ENCODE results near the gene XCR1. TPM values are rescaled to one million over a fixed set of nuclear protein-coding genes. Genes with fewer than 3 reads are reported as not detected.

The XCR1 gene
- total RNA-seq, 1 experiment from 2014 or later, result 0.02 TPM

- TF ChIP-seq PRDM15 (CRISPR knock-in tag; IDR thresholded peaks at IDR 0.05), result no peak
- TF ChIP-seq ZNF671 (CRISPR knock-in tag; IDR thresholded peaks at IDR 0.05), result no peak
Measured at GRCh38 chr3:45984331-45985312, 42.7 kb downstream of the XCR1 start (continued).

- no peaks in the 10 kb centered on the region for H3K9me3 Mint-ChIP-seq
- H3K27me3 Mint-ChIP-seq (ENCODE audit: low read depth), result no peaks in the 10 kb centered on the region
- ATAC-seq, result no peak
- H3K27ac Mint-ChIP-seq, result no peak overlapping the region
- no peak overlapping the region for H3K4me3 Mint-ChIP-seq
- ChIA-PET POLR2A (no interaction called here), CTCF (no interaction called here)
- peaks cover 14% of the 10 kb centered on the region for H3K4me1 Mint-ChIP-seq
- DNase-seq (ENCODE audit: low spot score), result no peak
- TF ChIP-seq ATF3 (CRISPR knock-in tag; conservative IDR thresholded peaks at IDR 0.05) (no peak), HMGA2 (CRISPR knock-in tag; IDR thresholded peaks at IDR 0.05) (no peak), KAT7 (CRISPR knock-in tag; IDR thresholded peaks at IDR 0.05; ENCODE audit: borderline replicate concordance) (no peak), FOXK1 (CRISPR knock-in tag; IDR thresholded peaks at IDR 0.05) (no peak), GRHL2 (CRISPR knock-in tag; IDR thresholded peaks at IDR 0.05; ENCODE audit: insufficient replicate concordance, severe bottlenecking) (no peak), GTF2I (CRISPR knock-in tag; conservative IDR thresholded peaks at IDR 0.05) (no peak), PREB (CRISPR knock-in tag; IDR thresholded peaks at IDR 0.05; ENCODE audit: borderline replicate concordance) (no peak), ZNF396 (CRISPR knock-in tag; IDR thresholded peaks at IDR 0.05; ENCODE audit: borderline replicate concordance) (no peak), NFYB (CRISPR knock-in tag; conservative IDR thresholded peaks at IDR 0.05; ENCODE audit: low read depth) (no peak)
- H3K36me3 Mint-ChIP-seq, result peaks cover 49% of the 10 kb centered on the region
Measured at GRCh38 chr3:45983770-45984169, 43.5 kb downstream of the XCR1 start.

- DNase-seq (ENCODE audit: low spot score), result no peak
- Mint-ChIP-seq H3K9me3 (no peaks in the 10 kb centered on the region), H3K27me3 (ENCODE audit: low read depth) (no peaks in the 10 kb centered on the region), H3K4me3 (no peak overlapping the region), H3K4me1 (no peaks in the 10 kb centered on the region), H3K36me3 (peaks cover 64% of the 10 kb centered on the region), H3K27ac (no peak overlapping the region)
- ChIA-PET CTCF (interaction anchor here (1.6 kb wide), 1 partner anchor 469 kb away, joined by 3 read pairs; no protein-coding TSS in a partner anchor), POLR2A (no interaction called here)
- ATAC-seq, result no peak
- TF ChIP-seq CBFB (CRISPR knock-in tag; IDR thresholded peaks at IDR 0.05; ENCODE audit: low read depth), result no peak
- no peak for TF ChIP-seq ZNF263 (CRISPR knock-in tag; IDR thresholded peaks at IDR 0.05; ENCODE audit: low read depth)
- TF ChIP-seq E2F5 (CRISPR knock-in tag; IDR thresholded peaks at IDR 0.05), result no peak
- no peak for TF ChIP-seq ZSCAN18 (CRISPR knock-in tag; IDR thresholded peaks at IDR 0.05)
- no peak for TF ChIP-seq MLX (CRISPR knock-in tag; IDR thresholded peaks at IDR 0.05)
- TF ChIP-seq NFATC4 (CRISPR knock-in tag; IDR thresholded peaks at IDR 0.05), result no peak
- no peak for TF ChIP-seq KAT7 (CRISPR knock-in tag; IDR thresholded peaks at IDR 0.05; ENCODE audit: borderline replicate concordance)
Measured at GRCh38 chr3:45981346-45982074, 45.8 kb downstream of the XCR1 start.
